Measurements from ENCODE around the gene ZNF681. TPM values are rescaled to one million over a fixed set of nuclear protein-coding genes. Genes with fewer than 3 reads are reported as not detected.
"Not testable (repeated sequence)": the region's sequence is repeated elsewhere in the genome, so short reads cannot be mapped to it uniquely, and the experiment has no call there.

The ZNF681 gene
- total RNA-seq, 2 experiments from 2014 or later = 5.7 to 9.1 TPM

- DNase-seq = peak; percentile 34
- not testable (repeated sequence) for H3K27ac Mint-ChIP-seq
- CTCF ChIA-PET = interaction anchor here (2.1 kb wide), 1 partner anchor 57 kb away, joined by 8 read pairs; no protein-coding TSS in a partner anchor
Measured at GRCh38 chr19:23760326-23760725, 1.6 kb upstream of the ZNF681 start.

DNA sequence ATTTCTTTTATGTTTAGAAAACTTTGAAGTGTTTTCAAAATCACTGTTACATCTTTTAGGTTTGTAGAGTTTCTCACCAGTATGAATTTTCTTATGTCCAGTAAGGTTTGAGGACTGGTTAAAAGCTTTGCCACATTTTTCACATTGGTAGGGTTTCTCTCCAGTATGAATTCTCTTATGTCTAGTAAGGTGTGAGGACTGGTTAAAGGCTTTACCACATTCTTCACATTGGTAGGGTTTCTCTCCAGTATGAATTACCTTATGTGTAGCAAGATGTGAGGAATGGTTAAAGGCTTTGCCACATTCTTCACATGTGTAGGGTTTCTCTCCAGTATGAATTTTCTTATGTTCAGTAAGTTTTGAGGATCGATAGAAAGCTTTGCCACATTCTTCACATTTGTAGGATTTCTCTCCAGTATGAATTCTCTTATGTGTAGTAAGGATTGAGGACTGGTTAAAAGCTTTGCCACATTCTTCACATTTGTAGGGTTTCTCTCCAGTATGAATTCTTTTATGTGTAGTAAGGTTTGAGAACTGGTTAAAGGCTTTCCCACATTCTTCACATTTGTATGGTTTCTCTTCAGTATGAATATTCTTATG is 15.0 kb downstream of the ZNF681 start:
- H3K27me3 Mint-ChIP-seq; H3K27ac Mint-ChIP-seq; H3K4me1 Mint-ChIP-seq; ATAC-seq; POLR2A ChIA-PET; H3K4me3 Mint-ChIP-seq; DNase-seq; CTCF ChIA-PET; intact Hi-C loops (cut with DNase I, micrococcal nuclease): not testable (repeated sequence)
- H3K36me3 Mint-ChIP-seq (ENCODE audit: low read depth) = peaks cover 53% of the 10 kb centered on the region
- H3K9me3 Mint-ChIP-seq (ENCODE audit: low read depth) = peaks cover 31% of the 10 kb centered on the region

More at GRCh38 chr19:23760326-23760725, 1.6 kb upstream of the ZNF681 start:
- Mint-ChIP-seq H3K36me3 (ENCODE audit: low read depth) (peaks cover 16% of the 10 kb centered on the region), H3K4me1 (peaks cover 38% of the 10 kb centered on the region)
- H3K9me3 Mint-ChIP-seq (ENCODE audit: low read depth); H3K4me3 Mint-ChIP-seq; POLR2A ChIA-PET; ATAC-seq; H3K27me3 Mint-ChIP-seq: not testable (repeated sequence)
- intact Hi-C loops (cut with DNase I, micrococcal nuclease) = loop anchor here in 1 of 2 experiments (5.0 kb wide), 1 partner anchor 488 kb away; no protein-coding TSS in a partner anchor

GRCh38 chr19:23730729-23731465 is 27.8 kb downstream of the ZNF681 start:
- intact Hi-C loops (cut with DNase I, micrococcal nuclease); CTCF ChIA-PET; H3K36me3 Mint-ChIP-seq (ENCODE audit: low read depth); POLR2A ChIA-PET; H3K4me3 Mint-ChIP-seq; H3K27me3 Mint-ChIP-seq; DNase-seq; H3K4me1 Mint-ChIP-seq; ATAC-seq; H3K27ac Mint-ChIP-seq: not testable (repeated sequence)
- H3K9me3 Mint-ChIP-seq (ENCODE audit: low read depth) = peaks cover 14% of the 10 kb centered on the region

DNA sequence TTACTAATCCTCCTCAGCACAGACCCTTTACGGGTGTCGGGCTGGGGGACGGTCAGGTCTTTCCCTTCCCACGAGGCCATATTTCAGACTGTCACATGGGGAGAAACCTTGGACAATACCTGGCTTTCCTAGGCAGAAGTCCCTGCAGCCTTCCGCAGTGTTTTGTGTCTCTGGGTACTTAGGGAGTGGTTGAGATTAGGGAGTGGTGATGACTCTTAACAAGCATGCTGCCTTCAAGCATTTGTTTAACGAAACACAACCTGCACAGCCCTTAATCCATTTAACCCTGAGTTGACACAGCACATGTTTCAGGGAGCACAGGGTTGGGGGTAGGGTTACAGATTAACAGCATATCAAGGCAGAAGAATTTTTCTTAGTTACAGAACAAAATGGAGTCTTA is 34.5 kb downstream of the ZNF681 start:
- H3K27me3 Mint-ChIP-seq; intact Hi-C loops (cut with DNase I, micrococcal nuclease); H3K9me3 Mint-ChIP-seq (ENCODE audit: low read depth); H3K27ac Mint-ChIP-seq; H3K4me3 Mint-ChIP-seq; POLR2A ChIA-PET; CTCF ChIA-PET; DNase-seq; ATAC-seq; H3K36me3 Mint-ChIP-seq (ENCODE audit: low read depth): not testable (repeated sequence)
- peaks cover 13% of the 10 kb centered on the region for H3K4me1 Mint-ChIP-seq

DNA sequence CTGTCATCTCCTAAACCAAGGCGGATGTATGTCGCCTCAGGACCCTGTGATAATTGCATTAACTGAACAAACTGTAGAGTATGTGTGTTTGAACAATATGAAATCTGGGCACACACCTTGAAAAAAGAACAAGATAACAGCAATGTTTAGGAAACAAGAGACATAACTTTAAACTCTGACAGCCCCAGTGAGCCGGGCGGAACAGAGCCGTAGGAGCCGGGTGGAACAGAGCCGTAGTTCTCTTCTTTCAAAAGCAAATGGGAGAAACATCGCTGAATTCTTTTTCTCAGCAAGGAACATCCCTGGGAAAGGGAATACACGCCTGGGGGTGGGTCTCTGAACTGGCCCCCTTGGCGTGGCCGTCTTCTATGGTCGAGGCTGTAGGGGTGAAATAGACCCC is 39.9 kb downstream of the ZNF681 start:
- peaks cover 12% of the 10 kb centered on the region for H3K4me1 Mint-ChIP-seq
- H3K36me3 Mint-ChIP-seq (ENCODE audit: low read depth) = no peaks in the 10 kb centered on the region
- DNase-seq (no peak), ATAC-seq (no peak)
- intact Hi-C loops (cut with DNase I, micrococcal nuclease) = no loop called here
- peaks cover 9% of the 10 kb centered on the region for H3K27me3 Mint-ChIP-seq
- no peak overlapping the region for H3K27ac Mint-ChIP-seq
- no peak overlapping the region for H3K4me3 Mint-ChIP-seq
- POLR2A ChIA-PET = no interaction called here
- CTCF ChIA-PET = interaction anchor here (1.0 kb wide), 1 partner anchor 96 kb away, joined by 5 read pairs; no protein-coding TSS in a partner anchor
- no peaks in the 10 kb centered on the region for H3K9me3 Mint-ChIP-seq (ENCODE audit: low read depth)

DNA sequence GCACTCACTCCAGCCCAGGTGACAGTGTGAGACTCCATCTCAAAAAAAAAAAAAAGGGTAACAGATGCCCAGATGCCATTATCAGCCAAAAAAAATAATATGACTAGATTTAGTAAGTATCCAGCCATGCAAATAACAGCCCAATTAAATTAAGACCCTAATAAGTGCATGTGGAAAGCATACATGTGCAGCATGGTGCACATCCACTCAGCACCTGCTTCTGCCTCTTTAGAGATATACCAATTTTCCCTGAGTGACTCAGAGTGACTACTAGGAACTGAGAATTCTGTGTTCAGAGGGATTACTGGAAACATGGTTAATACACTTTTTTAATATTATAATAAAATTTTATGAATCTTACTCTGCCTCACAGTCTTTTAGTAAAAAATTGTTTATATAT is 41.9 kb downstream of the ZNF681 start:
- ATAC-seq = no peak
- Mint-ChIP-seq H3K27ac (no peak overlapping the region), H3K27me3 (peaks cover 6% of the 10 kb centered on the region), H3K4me1 (peaks cover 9% of the 10 kb centered on the region), H3K9me3 (ENCODE audit: low read depth) (no peaks in the 10 kb centered on the region), H3K4me3 (no peak overlapping the region), H3K36me3 (ENCODE audit: low read depth) (no peaks in the 10 kb centered on the region)
- ChIA-PET CTCF (no interaction called here), POLR2A (no interaction called here)
- DNase-seq = no peak
- intact Hi-C loops (cut with DNase I, micrococcal nuclease) = no loop called here

DNA sequence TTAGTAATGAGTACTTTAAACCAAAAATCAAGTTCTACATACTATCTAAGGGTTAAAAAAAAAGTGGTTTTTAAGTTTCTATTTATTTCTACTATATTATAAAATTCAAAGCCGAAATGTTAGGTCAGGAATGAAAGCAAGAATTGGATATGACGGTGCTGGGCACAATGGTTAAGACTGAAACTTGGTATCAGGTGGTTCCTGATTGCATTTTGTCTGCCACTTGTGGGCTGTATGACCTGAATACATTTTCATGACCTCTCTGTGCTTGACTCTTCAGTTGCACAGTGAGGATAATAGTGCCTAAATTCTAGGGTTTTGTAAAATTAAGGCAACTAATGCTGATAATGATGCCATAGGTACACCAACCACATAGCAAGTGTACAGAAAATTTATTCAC is 49.3 kb downstream of the ZNF681 start:
- H3K4me1 Mint-ChIP-seq = no peaks in the 10 kb centered on the region
- no peak overlapping the region for H3K4me3 Mint-ChIP-seq
- H3K9me3 Mint-ChIP-seq (ENCODE audit: low read depth) = peaks cover 6% of the 10 kb centered on the region
- no peak overlapping the region for H3K27ac Mint-ChIP-seq
- POLR2A ChIA-PET = no interaction called here
- intact Hi-C loops (cut with DNase I, micrococcal nuclease) = no loop called here
- peaks cover 1% of the 10 kb centered on the region for H3K36me3 Mint-ChIP-seq (ENCODE audit: low read depth)
- DNase-seq (no peak), ATAC-seq (no peak)
- no peaks in the 10 kb centered on the region for H3K27me3 Mint-ChIP-seq
- CTCF ChIA-PET = interaction anchor here (0.9 kb wide), 1 partner anchor 11 kb away, joined by 3 read pairs; no protein-coding TSS in a partner anchor

- H3K4me3 Mint-ChIP-seq = no peak overlapping the region
- H3K9me3 Mint-ChIP-seq (ENCODE audit: low read depth) = peaks cover 6% of the 10 kb centered on the region
Measured at GRCh38 chr19:23706657-23707056, 52.0 kb downstream of the ZNF681 start.

DNA sequence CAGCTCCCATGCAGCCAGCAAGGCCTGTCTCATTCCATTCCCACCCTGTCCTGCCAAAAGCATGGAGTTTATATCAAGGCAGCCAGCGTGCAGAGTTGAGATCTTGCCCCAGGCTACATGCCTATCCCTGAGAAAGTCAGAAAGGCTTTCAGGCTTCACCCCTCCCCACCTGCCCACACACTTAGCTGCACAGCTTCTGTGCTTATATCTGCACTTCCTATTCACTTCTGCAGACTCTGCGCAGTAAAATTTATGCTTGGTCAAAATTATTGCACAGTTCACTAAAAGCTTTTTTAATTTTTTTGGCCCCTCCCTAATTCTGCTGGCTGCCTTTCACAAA is 59.2 kb downstream of the ZNF681 start:
- Mint-ChIP-seq H3K36me3 (ENCODE audit: low read depth) (no peaks in the 10 kb centered on the region), H3K4me3 (no peak overlapping the region), H3K27ac (no peak overlapping the region), H3K27me3 (no peaks in the 10 kb centered on the region), H3K9me3 (ENCODE audit: low read depth) (peaks cover 2% of the 10 kb centered on the region), H3K4me1 (no peaks in the 10 kb centered on the region)
- ATAC-seq (no peak), DNase-seq (no peak)
- ChIA-PET POLR2A (interaction anchor here (0.9 kb wide), 1 partner anchor 13 kb away, joined by 3 read pairs; no protein-coding TSS in a partner anchor), CTCF (interaction anchor here (0.6 to 1.5 kb wide), 3 partner anchors 9 to 63 kb away, joined by 3 to 4 read pairs (median 3); no protein-coding TSS in a partner anchor)
- intact Hi-C loops (cut with DNase I, micrococcal nuclease) = no loop called here

More at GRCh38 chr19:23706657-23707056, 52.0 kb downstream of the ZNF681 start:
- Mint-ChIP-seq H3K4me1 (no peaks in the 10 kb centered on the region), H3K36me3 (ENCODE audit: low read depth) (peaks cover 1% of the 10 kb centered on the region), H3K27me3 (no peaks in the 10 kb centered on the region), H3K27ac (no peak overlapping the region)
- DNase-seq = no peak
- CTCF ChIA-PET = no interaction called here
- no peak for ATAC-seq
- intact Hi-C loops (cut with DNase I, micrococcal nuclease) = no loop called here
- POLR2A ChIA-PET = no interaction called here

DNA sequence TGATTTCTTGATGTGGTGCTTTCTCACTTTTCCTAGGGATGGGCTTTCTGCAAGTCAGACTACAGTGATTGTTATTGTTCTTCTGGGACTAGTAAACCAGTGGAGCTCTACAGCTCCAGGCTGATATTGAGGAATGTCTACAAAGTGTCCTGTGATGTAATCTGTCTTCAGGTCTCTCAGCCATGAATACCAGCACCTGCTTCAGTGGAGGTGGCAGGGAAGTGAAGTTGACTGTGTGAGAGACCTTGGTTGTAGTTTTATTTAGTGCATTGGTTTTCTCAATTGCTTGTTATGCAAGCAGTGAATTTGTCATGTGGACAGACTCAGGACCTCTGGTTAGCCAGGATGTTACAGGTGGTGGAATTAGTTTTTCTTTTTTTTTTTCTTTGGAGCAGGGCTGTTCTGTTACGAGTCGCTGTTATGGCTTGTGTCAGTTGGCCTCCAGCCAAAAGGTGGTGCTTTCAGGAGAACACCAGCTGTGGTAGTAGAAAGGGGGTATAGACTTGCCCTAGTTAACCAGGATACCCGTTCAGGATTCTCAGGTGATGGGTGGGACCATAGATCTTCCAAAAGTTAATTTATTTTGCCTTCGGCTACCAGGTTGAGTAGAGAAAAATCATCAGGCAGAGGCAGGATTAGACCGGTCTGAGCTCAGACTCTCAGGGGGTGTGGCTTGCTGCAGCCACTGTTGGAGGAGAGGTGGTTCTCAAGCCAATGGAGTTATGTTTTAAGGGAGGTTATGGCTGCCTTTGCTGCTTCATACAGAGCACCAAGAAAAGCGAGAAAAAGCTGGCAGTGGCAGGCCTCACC is 59.8 kb downstream of the ZNF681 start:
- ATAC-seq (peak; percentile 57), DNase-seq (no peak)
- intact Hi-C loops (cut with DNase I, micrococcal nuclease) = no loop called here
- ChIA-PET POLR2A (interaction anchor here (0.6 kb wide), 1 partner anchor 458 kb away, joined by 3 read pairs; no protein-coding TSS in a partner anchor), CTCF (interaction anchor here (0.6 to 1.5 kb wide), 3 partner anchors 8 to 53 kb away, joined by 3 read pairs; no protein-coding TSS in a partner anchor)
- Mint-ChIP-seq H3K4me3 (no peak overlapping the region), H3K36me3 (ENCODE audit: low read depth) (no peaks in the 10 kb centered on the region), H3K27me3 (no peaks in the 10 kb centered on the region), H3K4me1 (no peaks in the 10 kb centered on the region), H3K9me3 (ENCODE audit: low read depth) (peaks cover 2% of the 10 kb centered on the region), H3K27ac (no peak overlapping the region)

- intact Hi-C loops (cut with DNase I, micrococcal nuclease); POLR2A ChIA-PET; CTCF ChIA-PET; H3K36me3 Mint-ChIP-seq (ENCODE audit: low read depth); H3K27me3 Mint-ChIP-seq; H3K4me1 Mint-ChIP-seq; DNase-seq; ATAC-seq; H3K9me3 Mint-ChIP-seq (ENCODE audit: low read depth); H3K4me3 Mint-ChIP-seq; H3K27ac Mint-ChIP-seq: not testable (repeated sequence)
Measured at GRCh38 chr19:23692937-23693336, 65.8 kb downstream of the ZNF681 start.
